Naive B cell (primary cell): Measurements from ENCODE around the gene CFDP1. TPM values are rescaled to one million over a fixed set of nuclear protein-coding genes. Genes with fewer than 3 reads are reported as not detected.

ENCODE experiments used
- ATAC-seq, 2 donors: fragments of 150-1000 bp; cut with Tn5 transposase; 2 replicates each; pipeline ENCODE4 v1.10.0; 2021; ENCODE audit warnings: low read depth in 2 of 2, mild to moderate bottlenecking in 2 of 2, moderate library complexity in 2 of 2
- DNase-seq: peaks from one replicate; pipeline ENCODE4 v3.0.0; 2022
- H3K27ac Mint-ChIP-seq, 6 donors: one replicate each; pipeline ENCODE4 v1.8.0; 2020 to 2022; ENCODE audit warnings: mild to moderate bottlenecking in 6 of 6, mixed read lengths in 6 of 6, moderate library complexity in 5 of 6, inconsistent platforms in 2 of 6
- H3K27me3 Mint-ChIP-seq, 3 donors: one replicate each; pipeline ENCODE4 v1.8.0; 2021 to 2022; ENCODE audit warnings: mixed read lengths in 3 of 3, mild to moderate bottlenecking in 1 of 3
- H3K36me3 Mint-ChIP-seq, 2 donors: one replicate each; pipeline ENCODE4 v1.8.0; 2020 to 2022; ENCODE audit warnings: mixed read lengths in 2 of 2, inconsistent platforms in 1 of 2, mild to moderate bottlenecking in 1 of 2
- H3K4me1 Mint-ChIP-seq, 3 donors: one replicate each; pipeline ENCODE4 v1.8.0; 2020 to 2022; ENCODE audit warnings: mixed read lengths in 3 of 3, inconsistent platforms in 1 of 3, mild to moderate bottlenecking in 1 of 3, moderate library complexity in 1 of 3
- H3K4me3 Mint-ChIP-seq, 8 donors: one replicate each; pipeline ENCODE4 v1.8.0; 2020 to 2022; ENCODE audit warnings: mild to moderate bottlenecking in 8 of 8, mixed read lengths in 8 of 8, moderate library complexity in 8 of 8, inconsistent platforms in 2 of 8
- H3K9me3 Mint-ChIP-seq, 7 donors: one replicate each; pipeline ENCODE4 v1.8.0; 2020 to 2022; ENCODE audit warnings: mixed read lengths in 7 of 7, mild to moderate bottlenecking in 5 of 7, inconsistent platforms in 2 of 7, moderate library complexity in 1 of 7
- polyA plus RNA-seq, 6 donors: library from polyadenylated mRNA; unstranded; fragments of 300-500 nt; fragmentation: Illumina TruSeq; gene quantifications; one replicate each; pipeline ENCODE4 v1.2.3, GENCODE V29; 2021; ENCODE audit warnings: low read depth in 6 of 6

CFDP1 gene
- polyA plus RNA-seq, 6 donors from 2014 or later, result 22.6 to 36.3 (median 31.6) TPM

DNA sequence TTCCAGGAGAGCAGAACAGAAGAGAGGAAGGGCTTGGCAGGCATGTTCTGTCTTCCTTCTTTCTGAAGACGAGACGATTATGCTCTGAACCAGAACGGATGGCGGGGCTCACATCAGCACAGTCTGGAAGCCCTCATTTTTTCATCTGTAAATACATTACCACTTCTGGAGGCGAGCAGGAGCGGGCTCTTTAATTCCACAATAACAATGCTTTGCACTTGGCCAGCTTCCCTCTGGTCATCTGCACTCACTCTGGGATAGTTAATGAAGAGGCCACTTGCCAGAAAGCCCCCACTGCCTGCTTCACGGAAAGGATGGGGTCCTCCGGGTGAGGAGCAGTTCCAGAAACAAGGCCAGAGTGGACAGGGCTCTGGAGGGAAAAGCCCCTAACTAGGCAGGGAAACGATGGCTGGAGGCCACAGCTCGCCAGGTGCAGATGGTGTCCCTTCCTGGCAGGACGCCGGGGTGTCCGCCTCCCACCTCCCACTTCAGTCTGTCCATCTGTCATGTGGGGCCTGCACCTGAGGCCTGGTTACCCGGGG lies 168.8 kb downstream of the CFDP1 start:
- ATAC-seq (no peak), DNase-seq (no peak)
- Mint-ChIP-seq H3K4me1 (peaks cover 11 to 17% (median 12%) of the 10 kb centered on the region in 3 donors), H3K36me3 (no peaks in the 10 kb centered on the region), H3K27me3 (peaks cover 52 to 78% (median 67%) of the 10 kb centered on the region in 3 donors), H3K9me3 (peaks cover 0 to 2% (median 0%) of the 10 kb centered on the region in 7 donors), H3K4me3 (peak overlapping the region; percentile 57 to 91 (median 73)), H3K27ac (peak overlapping the region in 1 of 6 donors; percentile 59)

DNA sequence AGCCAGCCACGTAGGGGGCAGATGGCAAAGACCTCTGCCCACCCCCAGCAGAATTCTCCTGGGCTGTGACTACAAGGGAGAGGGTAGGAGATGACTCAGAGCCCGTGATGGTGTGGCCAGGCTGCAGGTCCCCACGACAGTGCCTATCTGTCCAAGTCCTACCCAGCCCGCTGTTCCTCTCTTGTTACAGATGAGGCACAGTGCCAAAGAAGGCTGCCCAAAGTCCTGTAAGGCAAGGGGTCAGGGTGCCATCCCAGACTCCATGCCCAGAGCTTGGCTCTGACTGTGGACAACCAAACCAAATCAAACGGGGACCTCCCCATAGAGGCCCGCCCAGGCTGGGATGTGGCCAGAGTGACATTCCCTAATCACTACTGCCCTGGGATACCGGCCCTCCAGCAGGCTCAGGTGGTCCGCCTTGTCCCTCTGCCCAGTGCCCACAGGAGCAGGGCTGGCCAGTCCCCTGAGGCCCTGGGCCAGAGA lies 169.3 kb downstream of the CFDP1 start:
- ATAC-seq, result no peak
- H3K4me3 Mint-ChIP-seq, result peak overlapping the region; percentile 57 to 91 (median 68)
- peaks cover 0 to 2% (median 0%) of the 10 kb centered on the region in 7 donors for H3K9me3 Mint-ChIP-seq
- no peak for DNase-seq
- H3K27me3 Mint-ChIP-seq, result peaks cover 54 to 80% (median 69%) of the 10 kb centered on the region in 3 donors
- H3K36me3 Mint-ChIP-seq, result no peaks in the 10 kb centered on the region
- H3K27ac Mint-ChIP-seq, result peak overlapping the region in 1 of 6 donors; percentile 59
- H3K4me1 Mint-ChIP-seq, result peaks cover 11 to 17% (median 12%) of the 10 kb centered on the region in 3 donors

DNA sequence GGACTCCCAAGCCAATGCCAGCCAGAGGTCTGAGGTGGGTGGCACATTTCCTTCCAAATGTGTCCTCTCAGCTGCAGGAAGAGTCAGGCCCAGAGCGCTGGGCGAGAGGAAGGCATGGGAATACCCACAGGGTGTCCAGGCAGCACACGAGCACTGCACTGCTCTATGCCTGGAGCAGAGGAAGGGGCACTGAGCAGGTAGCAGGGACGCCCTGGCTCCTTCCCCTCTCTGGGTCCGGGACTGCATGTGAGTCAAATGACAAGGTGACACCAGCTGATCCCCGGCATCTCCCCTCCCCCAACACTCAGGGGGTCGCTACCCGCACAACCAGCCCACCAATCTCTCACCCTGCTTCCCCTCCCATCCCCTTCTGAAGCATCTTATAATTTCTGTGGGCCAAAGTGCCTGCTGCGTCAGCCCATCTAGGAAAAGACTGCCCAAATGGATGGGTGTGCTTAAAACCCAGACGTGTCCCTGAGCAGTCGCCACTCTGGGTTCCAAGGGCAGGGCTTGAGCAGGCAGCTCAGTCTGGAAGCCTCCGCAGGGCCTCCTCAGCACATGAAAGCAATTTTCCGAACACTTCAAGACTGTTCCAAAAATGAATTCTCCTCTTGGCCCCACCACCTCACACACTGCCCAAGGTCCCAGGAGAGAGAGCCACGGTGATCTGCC lies 169.9 kb downstream of the CFDP1 start:
- H3K9me3 Mint-ChIP-seq, result peaks cover 0 to under 1% (median 0%) of the 10 kb centered on the region in 7 donors
- peak overlapping the region in 1 of 8 donors; percentile 41 for H3K4me3 Mint-ChIP-seq
- no peaks in the 10 kb centered on the region for H3K36me3 Mint-ChIP-seq
- peaks cover 11 to 17% (median 12%) of the 10 kb centered on the region in 3 donors for H3K4me1 Mint-ChIP-seq
- DNase-seq (no peak), ATAC-seq (no peak)
- H3K27ac Mint-ChIP-seq, result no peak overlapping the region
- peaks cover 56 to 86% (median 75%) of the 10 kb centered on the region in 3 donors for H3K27me3 Mint-ChIP-seq

DNA sequence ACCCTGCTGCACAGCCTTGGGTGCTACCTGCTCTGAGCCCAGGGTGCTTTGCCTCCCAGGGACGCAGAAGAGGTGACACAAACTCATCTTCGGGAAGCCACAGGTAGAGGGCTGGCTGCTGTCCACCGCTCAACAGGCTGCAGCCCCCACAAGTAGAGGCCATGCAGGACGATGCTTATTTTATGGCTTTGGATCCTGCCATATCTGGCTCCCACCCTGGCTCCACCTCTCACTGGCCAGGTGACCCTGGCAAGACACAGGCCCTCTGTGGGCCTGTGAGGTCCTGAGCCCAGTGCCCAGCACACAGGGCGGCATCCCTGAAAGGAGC lies 170.5 kb downstream of the CFDP1 start:
- peaks cover 58 to 86% (median 80%) of the 10 kb centered on the region in 3 donors for H3K27me3 Mint-ChIP-seq
- no peak for DNase-seq

DNA sequence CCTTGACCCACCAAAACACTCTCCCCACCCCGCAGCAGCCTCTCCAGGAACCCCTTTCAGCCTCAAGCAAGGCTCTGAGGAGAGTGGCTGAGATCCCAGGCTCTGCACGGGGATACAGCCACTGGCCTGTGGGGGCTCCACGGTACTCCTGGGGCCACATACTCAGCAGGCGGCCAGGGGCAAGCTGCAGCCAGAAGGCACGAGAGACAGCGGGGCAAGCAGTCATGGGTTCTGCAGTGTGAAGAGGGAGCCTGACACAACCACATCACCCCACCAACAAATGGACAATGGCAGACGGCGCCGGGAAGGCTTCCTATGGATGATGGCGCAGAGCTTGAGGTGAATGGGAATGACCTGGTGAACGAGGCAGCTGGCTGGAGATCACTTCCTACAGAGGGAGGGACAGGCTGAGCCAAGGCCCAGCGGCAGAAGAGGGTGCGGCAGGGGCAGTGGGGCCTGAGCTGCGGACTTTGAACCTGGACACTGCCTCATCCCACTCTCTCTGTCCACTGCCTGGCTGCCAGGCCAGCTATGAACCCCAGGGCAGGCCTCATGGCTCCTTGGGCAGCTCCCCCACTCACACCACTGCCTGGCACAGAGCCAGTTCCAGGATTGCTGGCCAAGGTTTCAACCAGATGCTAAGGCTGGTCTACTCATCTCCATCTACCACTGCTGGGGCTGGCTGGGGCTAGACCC lies 171.1 kb downstream of the CFDP1 start:
- ATAC-seq (no peak), DNase-seq (no peak)
- Mint-ChIP-seq H3K27ac (no peak overlapping the region), H3K36me3 (no peaks in the 10 kb centered on the region), H3K4me3 (peak overlapping the region in 1 of 8 donors; percentile 59), H3K4me1 (peaks cover 11 to 17% (median 12%) of the 10 kb centered on the region in 3 donors), H3K27me3 (peaks cover 62 to 86% (median 77%) of the 10 kb centered on the region in 3 donors), H3K9me3 (no peaks in the 10 kb centered on the region)

More for the DNA sequence above, 170.5 kb downstream of the CFDP1 start:
- Mint-ChIP-seq H3K36me3 (no peaks in the 10 kb centered on the region), H3K4me1 (peaks cover 11 to 17% (median 12%) of the 10 kb centered on the region in 3 donors), H3K9me3 (no peaks in the 10 kb centered on the region), H3K27ac (no peak overlapping the region), H3K4me3 (peak overlapping the region in 1 of 8 donors; percentile 41)
- no peak for ATAC-seq

DNA sequence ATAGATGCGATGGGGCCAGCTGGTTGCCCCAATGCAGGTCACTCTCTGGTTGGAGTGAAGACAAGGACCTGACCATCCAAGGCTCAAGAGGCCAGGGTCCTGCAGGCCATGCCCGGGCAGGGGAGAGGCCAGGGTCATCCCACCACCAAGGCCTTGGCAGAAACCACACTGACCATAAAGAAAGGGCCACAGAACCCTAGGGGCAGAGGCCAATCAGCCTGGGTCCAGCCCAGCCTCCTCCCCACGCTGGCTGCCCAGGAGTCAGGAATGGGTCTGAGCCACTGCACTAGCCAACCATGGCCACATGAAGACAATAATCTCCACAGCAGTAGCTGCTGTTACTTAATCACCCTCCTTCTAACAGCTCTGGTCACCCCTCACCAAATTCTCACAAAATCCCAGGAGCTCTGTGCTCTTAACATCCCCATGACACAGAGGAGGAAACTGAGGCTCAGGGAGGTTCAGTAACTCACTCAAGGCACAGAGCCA lies 171.7 kb downstream of the CFDP1 start:
- H3K27me3 Mint-ChIP-seq, result peaks cover 62 to 86% (median 72%) of the 10 kb centered on the region in 3 donors

DNA sequence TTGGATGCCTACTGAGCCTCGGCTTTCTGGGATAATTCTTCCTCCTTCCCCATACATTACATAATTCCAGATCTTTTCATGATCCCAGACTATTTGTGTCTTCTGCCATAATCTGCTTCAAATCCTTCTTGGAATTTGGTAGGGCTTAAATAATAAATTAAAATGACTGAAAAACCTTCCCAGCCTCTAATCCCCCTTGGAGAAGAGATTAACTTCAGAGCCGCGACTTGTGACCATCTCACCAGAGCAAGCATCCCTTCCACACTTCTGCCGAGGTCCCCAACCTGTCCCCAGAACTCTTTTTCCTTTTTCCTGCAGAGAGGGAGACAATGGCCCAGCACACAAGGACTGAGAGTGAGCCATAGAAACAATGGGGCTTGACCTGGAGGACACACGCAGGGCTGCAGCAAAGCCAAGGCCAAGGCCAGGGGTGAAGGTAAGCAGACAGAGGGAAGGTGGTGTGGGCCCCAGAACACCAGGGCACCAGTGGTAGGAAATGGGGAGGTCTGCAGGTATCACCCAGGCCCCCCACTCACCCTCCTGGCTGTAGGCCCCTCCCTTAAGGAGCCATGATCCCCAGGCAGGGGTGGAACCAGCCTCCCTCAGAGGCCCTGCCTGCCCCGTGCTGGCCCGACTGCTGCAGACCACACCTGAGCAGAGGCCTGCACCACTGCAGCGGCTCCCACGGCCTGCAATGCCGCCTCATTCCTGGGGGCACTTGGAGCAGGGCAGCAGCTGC lies 172.3 kb downstream of the CFDP1 start:
- peak overlapping the region in 1 of 6 donors; percentile 62 for H3K27ac Mint-ChIP-seq
- peaks cover 7 to 11% (median 10%) of the 10 kb centered on the region in 3 donors for H3K4me1 Mint-ChIP-seq
- no peak for DNase-seq
- no peaks in the 10 kb centered on the region for H3K9me3 Mint-ChIP-seq
- no peak for ATAC-seq
- H3K4me3 Mint-ChIP-seq, result no peak overlapping the region
- no peaks in the 10 kb centered on the region for H3K36me3 Mint-ChIP-seq
- peaks cover 62 to 85% (median 65%) of the 10 kb centered on the region in 3 donors for H3K27me3 Mint-ChIP-seq

More for the DNA sequence above, 171.7 kb downstream of the CFDP1 start:
- ATAC-seq, result no peak
- Mint-ChIP-seq H3K9me3 (no peaks in the 10 kb centered on the region), H3K4me3 (no peak overlapping the region), H3K4me1 (peaks cover 11 to 17% (median 12%) of the 10 kb centered on the region in 3 donors), H3K27ac (no peak overlapping the region), H3K36me3 (no peaks in the 10 kb centered on the region)
- no peak for DNase-seq

DNA sequence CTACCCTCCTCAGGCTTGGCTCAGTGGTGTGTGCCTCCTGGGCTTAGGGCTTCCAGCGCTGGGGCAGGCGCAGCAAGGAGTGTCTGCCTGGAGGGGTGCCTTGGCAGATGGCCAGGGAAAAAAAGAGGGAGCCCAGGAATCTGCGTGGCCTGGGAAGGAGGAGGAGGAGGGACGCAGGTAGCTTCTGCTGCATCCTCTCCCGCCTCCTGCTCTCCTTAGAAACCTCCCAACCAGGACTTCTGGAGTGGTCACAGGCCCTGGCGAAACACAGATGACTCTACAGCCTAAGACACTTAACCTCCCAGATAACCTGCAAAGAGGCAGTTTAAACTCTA lies 174.5 kb downstream of the CFDP1 start:
- ATAC-seq, result no peak
- Mint-ChIP-seq H3K36me3 (no peaks in the 10 kb centered on the region), H3K4me1 (no peaks in the 10 kb centered on the region), H3K4me3 (no peak overlapping the region), H3K27ac (no peak overlapping the region), H3K27me3 (peaks cover 59 to 93% (median 68%) of the 10 kb centered on the region in 3 donors), H3K9me3 (no peaks in the 10 kb centered on the region)
- DNase-seq, result no peak

DNA sequence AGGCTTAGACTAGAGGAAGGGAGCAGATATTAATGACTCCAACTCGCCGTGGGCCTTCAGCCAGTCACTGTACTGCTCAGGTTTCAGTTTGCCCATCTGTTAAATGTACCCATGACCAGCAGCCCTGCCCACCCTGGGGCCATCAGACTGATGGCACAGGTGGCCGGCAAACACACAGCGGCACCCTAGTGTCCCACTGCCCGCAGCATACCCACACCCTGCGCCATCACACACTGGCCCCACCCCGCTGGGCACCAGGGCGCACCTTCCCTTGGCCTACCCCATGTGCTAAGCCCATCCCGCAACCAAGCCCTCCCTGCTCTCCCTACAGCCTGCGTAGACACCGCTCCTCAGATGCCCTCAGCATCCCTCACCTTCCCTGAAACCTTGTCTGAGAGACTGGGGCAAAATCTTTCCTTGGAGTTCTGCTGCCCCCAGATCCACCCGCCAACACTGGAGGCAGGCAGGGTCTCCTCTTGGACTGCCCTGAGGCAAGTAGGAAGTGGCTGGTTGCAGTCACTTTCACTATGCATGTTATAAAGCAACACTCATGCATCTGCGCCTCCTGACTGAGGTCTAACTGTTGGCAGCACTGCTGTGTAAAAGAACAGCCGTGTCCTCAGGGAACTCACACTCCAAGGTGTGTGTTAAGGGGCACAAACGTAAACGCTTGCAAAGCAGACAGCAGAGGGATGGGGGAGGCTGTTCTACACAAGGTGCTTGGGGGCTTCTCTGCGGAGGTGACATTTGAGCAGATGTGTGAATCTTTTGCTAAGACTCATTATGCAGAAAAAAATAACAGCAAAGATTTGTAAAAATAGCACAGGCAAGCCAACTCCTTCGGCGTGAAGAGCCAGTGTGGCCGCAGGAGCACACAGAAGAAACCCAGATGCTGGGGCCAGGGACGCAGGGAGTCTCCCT lies 175.2 kb downstream of the CFDP1 start:
- H3K4me3 Mint-ChIP-seq, result no peak overlapping the region
- H3K27me3 Mint-ChIP-seq, result peaks cover 60 to 93% (median 66%) of the 10 kb centered on the region in 3 donors
- H3K36me3 Mint-ChIP-seq, result no peaks in the 10 kb centered on the region
- H3K4me1 Mint-ChIP-seq, result no peaks in the 10 kb centered on the region
- DNase-seq (no peak), ATAC-seq (no peak)
- H3K27ac Mint-ChIP-seq, result no peak overlapping the region
- H3K9me3 Mint-ChIP-seq, result no peaks in the 10 kb centered on the region

DNA sequence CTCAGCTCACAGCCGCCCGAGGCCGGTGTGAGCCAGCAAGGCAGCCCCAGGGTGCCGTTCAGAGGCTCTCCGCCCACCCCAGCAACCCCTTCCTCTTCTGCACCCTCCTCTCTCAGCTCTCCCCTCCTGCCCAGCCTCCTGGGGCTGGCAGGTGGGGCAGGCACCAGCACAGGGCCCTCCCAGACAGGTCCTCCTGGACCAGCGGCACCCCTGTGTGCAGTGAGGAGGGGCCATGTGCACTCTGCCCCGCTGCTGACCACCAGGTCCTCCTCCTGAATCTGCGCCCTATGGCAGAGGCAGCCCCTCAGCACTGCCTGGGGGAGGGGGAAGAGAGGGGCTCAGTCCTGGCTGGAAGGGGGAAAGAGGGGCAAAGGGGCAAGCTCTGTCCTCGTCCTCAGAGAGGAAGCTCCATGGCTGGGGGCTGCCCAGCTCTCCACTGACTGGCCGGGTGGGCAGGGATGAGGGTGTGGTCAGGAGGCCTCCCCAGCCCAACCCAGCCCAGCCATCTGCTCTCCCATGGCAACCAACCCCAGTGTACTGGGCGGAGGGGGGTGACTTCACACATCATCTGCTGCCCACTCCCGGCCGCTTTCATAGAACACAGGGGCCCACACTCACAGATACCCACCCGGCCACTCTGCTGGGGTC lies 176.5 kb downstream of the CFDP1 start:
- H3K4me3 Mint-ChIP-seq, result no peak overlapping the region
- H3K9me3 Mint-ChIP-seq, result no peaks in the 10 kb centered on the region
- ATAC-seq, result no peak
- no peak overlapping the region for H3K27ac Mint-ChIP-seq
- H3K4me1 Mint-ChIP-seq, result peaks cover 4 to 6% (median 6%) of the 10 kb centered on the region in 3 donors
- no peak for DNase-seq
- peaks cover 54 to 93% (median 66%) of the 10 kb centered on the region in 3 donors for H3K27me3 Mint-ChIP-seq
- H3K36me3 Mint-ChIP-seq, result no peaks in the 10 kb centered on the region

DNA sequence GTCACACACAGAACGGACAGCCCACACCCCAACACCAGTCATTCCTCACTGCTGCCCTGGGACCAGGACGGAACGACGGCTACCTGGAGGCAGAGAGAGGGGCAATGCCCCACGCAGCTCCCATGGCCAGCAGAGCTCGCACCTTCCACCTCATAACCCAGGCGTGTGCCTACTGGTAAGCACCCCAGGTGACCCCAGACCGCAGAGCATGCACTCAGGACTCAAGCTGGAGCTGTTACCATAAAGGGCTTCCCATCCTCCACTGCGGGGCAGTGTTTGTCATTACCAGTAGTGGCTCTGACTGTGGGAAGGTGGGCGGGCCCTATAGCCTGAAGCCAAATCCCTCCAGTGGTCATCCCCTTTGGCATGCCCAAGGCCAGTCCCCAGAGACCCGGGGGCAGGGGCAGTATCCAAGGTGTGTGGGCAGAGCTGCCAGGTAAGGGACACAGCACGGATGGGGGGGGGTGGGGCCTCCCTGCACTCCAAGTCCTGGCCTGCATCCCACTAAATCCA lies 177.2 kb downstream of the CFDP1 start:
- Mint-ChIP-seq H3K9me3 (no peaks in the 10 kb centered on the region), H3K27me3 (peaks cover 52 to 89% (median 63%) of the 10 kb centered on the region in 3 donors)

More for the DNA sequence above, 177.2 kb downstream of the CFDP1 start:
- H3K27ac Mint-ChIP-seq, result no peak overlapping the region
- H3K36me3 Mint-ChIP-seq, result no peaks in the 10 kb centered on the region
- ATAC-seq (no peak), DNase-seq (no peak)
- H3K4me3 Mint-ChIP-seq, result no peak overlapping the region
- peaks cover 7 to 8% (median 8%) of the 10 kb centered on the region in 3 donors for H3K4me1 Mint-ChIP-seq
